Epithelial cell of proximal tubule (primary cell): ENCODE measurements around the gene VEGFC. TPM values are rescaled to one million over a fixed set of nuclear protein-coding genes. Genes with fewer than 3 reads are reported as not detected.

Source experiments
- DNase-seq: peaks from one replicate; pipeline ENCODE4 v3.0.0-alpha.2; 2011; ENCODE audit warnings: low read depth
- H3K4me3 ChIP-seq: 2 replicates; pipeline ENCODE4 v1.5.1; 2011; ENCODE audit warnings: low read depth, mild to moderate bottlenecking, low read length
- CTCF ChIP-seq: conservative IDR thresholded peaks from 2 replicates; pipeline ENCODE4 v1.5.1; 2012; ENCODE audit warnings: low read depth, mild to moderate bottlenecking, low read length
- total RNA-seq: library from RNA; depleted of rRNA; stranded (reverse); fragments of >200 nt; gene quantifications from 2 replicates; pipeline ENCODE4 v1.2.3, GENCODE V29; 2015

Gene VEGFC
- total RNA-seq, 1 donor from 2014 or later = 11.0 TPM

- no peak overlapping the region for H3K4me3 ChIP-seq
- no peak for TF ChIP-seq CTCF
- DNase-seq = no peak
These were observed 37.7 kb downstream of the VEGFC start for GRCh38 chr4:176755001-176755400.

- H3K4me3 ChIP-seq = no peak overlapping the region
- no peak for TF ChIP-seq CTCF
- no peak for DNase-seq
These were observed 39.7 kb downstream of the VEGFC start for GRCh38 chr4:176753049-176753448.

- no peak overlapping the region for H3K4me3 ChIP-seq
- TF ChIP-seq CTCF = no peak
- no peak for DNase-seq
These were observed 40.5 kb downstream of the VEGFC start for GRCh38 chr4:176752191-176752749.

GRCh38 chr4:176751061-176751460 is 41.7 kb downstream of the VEGFC start:
- no peak overlapping the region for H3K4me3 ChIP-seq
- TF ChIP-seq CTCF = no peak
- DNase-seq = no peak

- no peak for TF ChIP-seq CTCF
- no peak overlapping the region for H3K4me3 ChIP-seq
- DNase-seq = no peak
These were observed 45.9 kb downstream of the VEGFC start for GRCh38 chr4:176746846-176747245.

- TF ChIP-seq CTCF = no peak
- no peak overlapping the region for H3K4me3 ChIP-seq
- DNase-seq = no peak
These were observed 46.8 kb downstream of the VEGFC start for GRCh38 chr4:176745902-176746301.

- DNase-seq = no peak
- no peak for TF ChIP-seq CTCF
- H3K4me3 ChIP-seq = no peak overlapping the region
These were observed 48.6 kb downstream of the VEGFC start for GRCh38 chr4:176744091-176744490.
